Upper lobe of left lung (tissue), 6 donors: ENCODE results near the gene RNF4. TPM values are rescaled to one million over a fixed set of nuclear protein-coding genes. Genes with fewer than 3 reads are reported as not detected.

Source experiments
- ATAC-seq, 2 donors: fragments of 200-7000 bp; cut with Tn5 transposase; one replicate each; pipeline ENCODE4 v1.9.1; 2022; ENCODE audit warnings: mild to moderate bottlenecking in 2 of 2, moderate library complexity in 2 of 2; ENCODE audit not compliant: low FRiP score in 2 of 2
- DNase-seq, 2 donors: peaks; one replicate each; pipeline ENCODE4 v3.0.0-alpha.2; 2019 to 2020
- H3K27ac ChIP-seq, 4 donors: fragments of 200-600 bp; sonication (generic); one replicate each; pipeline ENCODE4 v1.5.1; 2016 to 2019
- H3K27me3 ChIP-seq, 4 donors: fragments of 200-600 bp; sonication (generic); one replicate each; pipeline ENCODE4 v1.5.1; 2017 to 2019
- H3K36me3 ChIP-seq, 4 donors: fragments of 200-600 bp; sonication (generic); one replicate each; pipeline ENCODE4 v1.5.1; 2016 to 2019
- H3K4me1 ChIP-seq, 4 donors: fragments of 200-600 bp; sonication (generic); one replicate each; pipeline ENCODE4 v1.5.1; 2018 to 2019
- H3K4me3 ChIP-seq, 4 donors: fragments of 200-600 bp; sonication (generic); one replicate each; pipeline ENCODE4 v1.5.1; 2017 to 2019; ENCODE audit warnings: mild to moderate bottlenecking in 2 of 4, moderate library complexity in 1 of 4
- H3K9me3 ChIP-seq, 4 donors: fragments of 200-600 bp; sonication (generic); one replicate each; pipeline ENCODE4 v1.5.1; 2018 to 2019
- CTCF ChIP-seq, 6 experiments: fragments of 450-650 bp in 4 of 6; fragments of 200-600 bp in 2 of 6; sonication (generic) in 2 of 6; IDR thresholded peaks; one replicate each; pipeline ENCODE4 v1.5.1; 2016 to 2019; ENCODE audit warnings: antibody characterized with exemption in 6 of 6
- EP300 ChIP-seq, 4 donors: sonication (generic); formaldehyde crosslinking; IDR thresholded peaks; one replicate each; pipeline ENCODE4 v1.5.1; 2017; ENCODE audit warnings: antibody characterized with exemption in 4 of 4, control low read depth in 2 of 4
- POLR2A ChIP-seq, 4 donors: fragments of 450-650 bp; IDR thresholded peaks; one replicate each; pipeline ENCODE4 v1.5.1; 2016 to 2017; ENCODE audit warnings: antibody characterized with exemption in 4 of 4, mild to moderate bottlenecking in 2 of 4
- POLR2AphosphoS5 ChIP-seq, 2 donors: sonication (generic); formaldehyde crosslinking; IDR thresholded peaks; one replicate each; pipeline ENCODE4 v1.5.1; 2017; ENCODE audit warnings: antibody characterized with exemption in 2 of 2
- WGBS, 2 donors: methylation state at CpG; one replicate each; pipeline ENCODE4 v1.1.5; 2017 to 2018; 5-methylcytosine and 5-hydroxymethylcytosine counted together
- total RNA-seq, 6 donors: library from RNA; depleted of rRNA in 4 of 6; stranded (reverse); fragments of >200 nt in 4 of 6; gene quantifications; one replicate each; pipeline versions ENCODE4 v1.1.0 to v1.2.1, GENCODE V29; 2016 to 2021
- donor health status: DM: no; HTN: no; CAD: no; lungs with moderate emphysema.
- donor health status: DM: no; HTN: yes; CAD: no; lungs with severe emphysema.

The RNF4 gene
- total RNA-seq, 6 donors from 2014 or later: 28.0 to 48.5 (median 43.3) TPM

GRCh38 chr4:2423695-2424094 is 45.2 kb upstream of the RNF4 start:
- Histone ChIP-seq H3K36me3 (no peaks in the 10 kb centered on the region), H3K4me1 (peaks cover 8 to 12% (median 9%) of the 10 kb centered on the region in 4 donors), H3K4me3 (no peak overlapping the region), H3K9me3 (no peaks in the 10 kb centered on the region), H3K27ac (no peak overlapping the region), H3K27me3 (no peaks in the 10 kb centered on the region)
- TF ChIP-seq POLR2A (IDR thresholded peaks at IDR 0.05) (no peak), CTCF (IDR thresholded peaks at IDR 0.05) (no peak), POLR2AphosphoS5 (IDR thresholded peaks at IDR 0.05) (no peak), EP300 (IDR thresholded peaks at IDR 0.05) (no peak)
- DNase-seq (no peak), ATAC-seq (no peak)
- 81 to 83% methylated on average over 9 to 10 of the region's 10 CpGs for WGBS, 2 donors

GRCh38 chr4:2424581-2424980 is 44.3 kb upstream of the RNF4 start:
- H3K27me3 ChIP-seq: no peaks in the 10 kb centered on the region
- TF ChIP-seq CTCF (IDR thresholded peaks at IDR 0.05) (no peak), POLR2A (IDR thresholded peaks at IDR 0.05) (no peak), EP300 (IDR thresholded peaks at IDR 0.05) (no peak), POLR2AphosphoS5 (IDR thresholded peaks at IDR 0.05) (no peak)
- ATAC-seq: peak in 1 of 2 donors; percentile 75
- WGBS, 2 donors: 78 to 89% methylated on average over 9 to 10 of the region's 10 CpGs
- no peak overlapping the region for H3K27ac ChIP-seq
- H3K36me3 ChIP-seq: no peaks in the 10 kb centered on the region
- no peak for DNase-seq
- H3K9me3 ChIP-seq: no peaks in the 10 kb centered on the region
- H3K4me3 ChIP-seq: no peak overlapping the region
- H3K4me1 ChIP-seq: peaks cover 0 to 4% (median 1%) of the 10 kb centered on the region in 4 donors

GRCh38 chr4:2425386-2426068 is 43.4 kb upstream of the RNF4 start:
- H3K9me3 ChIP-seq: no peaks in the 10 kb centered on the region
- H3K27me3 ChIP-seq: no peaks in the 10 kb centered on the region
- TF ChIP-seq POLR2A (IDR thresholded peaks at IDR 0.05) (no peak), EP300 (IDR thresholded peaks at IDR 0.05) (no peak), CTCF (IDR thresholded peaks at IDR 0.05) (no peak)
- no peak overlapping the region for H3K4me3 ChIP-seq
- no peaks in the 10 kb centered on the region for H3K36me3 ChIP-seq
- no peak overlapping the region for H3K27ac ChIP-seq
- 94% methylated on average over 11 of the region's 13 CpGs; no CpG with 5 or more reads in 1 of the 2 donors for WGBS, 2 donors
- H3K4me1 ChIP-seq: no peaks in the 10 kb centered on the region
- DNase-seq (no peak), ATAC-seq (no peak)

GRCh38 chr4:2426069-2426397 is 42.9 kb upstream of the RNF4 start:
- no peaks in the 10 kb centered on the region for H3K9me3 ChIP-seq
- no peak for TF ChIP-seq EP300 (IDR thresholded peaks at IDR 0.05)
- TF ChIP-seq POLR2A (IDR thresholded peaks at IDR 0.05): no peak
- no peak for TF ChIP-seq CTCF (IDR thresholded peaks at IDR 0.05)
- TF ChIP-seq POLR2AphosphoS5 (IDR thresholded peaks at IDR 0.05): no peak
- no peak overlapping the region for H3K4me3 ChIP-seq
- no peak for DNase-seq
- H3K4me1 ChIP-seq: no peaks in the 10 kb centered on the region
- ATAC-seq: no peak
- H3K36me3 ChIP-seq: no peaks in the 10 kb centered on the region
- H3K27ac ChIP-seq: no peak overlapping the region
- WGBS, 2 donors: 89 to 100% methylated on average over 2 to 8 of the region's 8 CpGs
- H3K27me3 ChIP-seq: no peaks in the 10 kb centered on the region

- no peaks in the 10 kb centered on the region for H3K27me3 ChIP-seq
- H3K27ac ChIP-seq: no peak overlapping the region
- H3K4me1 ChIP-seq: no peaks in the 10 kb centered on the region
- no peak for ATAC-seq
- TF ChIP-seq POLR2A (IDR thresholded peaks at IDR 0.05) (no peak), POLR2AphosphoS5 (IDR thresholded peaks at IDR 0.05) (no peak), CTCF (IDR thresholded peaks at IDR 0.05) (no peak), EP300 (IDR thresholded peaks at IDR 0.05) (no peak)
- H3K36me3 ChIP-seq: no peaks in the 10 kb centered on the region
- no peak overlapping the region for H3K4me3 ChIP-seq
- no peaks in the 10 kb centered on the region for H3K9me3 ChIP-seq
- 19 to 84% methylated on average over 2 to 9 of the region's 13 CpGs for WGBS, 2 donors
- DNase-seq: no peak
Measured at GRCh38 chr4:2426711-2427275, 42.1 kb upstream of the RNF4 start.
